Stimulated activated CD4-positive, alpha-beta T cell treated with anti-CD3 and anti-CD28 coated beads, Interleukin-4, amount 100 ng/mL, for 24 hours (primary cell): ENCODE data around the gene XRN1.
"Not testable (repeated sequence)": the region's sequence is repeated elsewhere in the genome, so short reads cannot be mapped to it uniquely, and the experiment has no call there.

Experiments used
- DNase-seq: peaks from one replicate; pipeline ENCODE4 v3.0.0-alpha.2; 2020

XRN1 gene

GRCh38 chr3:142447852-142448823 lies at the start of gene XRN1:
TSS of gene XRN1 (minus strand) at chr3:142448037. CDS start at chr3:142447944, 93 bp downstream.
- DNase-seq, result peak; percentile 95

- DNase-seq, result no peak
Measured at GRCh38 chr3:142495103-142495502, 47.3 kb upstream of the XRN1 start.

GRCh38 chr3:142492184-142492583 lies 44.3 kb upstream of the XRN1 start:
- DNase-seq, result no peak

- no peak for DNase-seq
Measured at GRCh38 chr3:142489572-142490323, 41.9 kb upstream of the XRN1 start.

GRCh38 chr3:142484912-142485435 lies 37.1 kb upstream of the XRN1 start:
- no peak for DNase-seq

GRCh38 chr3:142481196-142481595 lies 33.4 kb upstream of the XRN1 start:
- DNase-seq, result no peak

DNA sequence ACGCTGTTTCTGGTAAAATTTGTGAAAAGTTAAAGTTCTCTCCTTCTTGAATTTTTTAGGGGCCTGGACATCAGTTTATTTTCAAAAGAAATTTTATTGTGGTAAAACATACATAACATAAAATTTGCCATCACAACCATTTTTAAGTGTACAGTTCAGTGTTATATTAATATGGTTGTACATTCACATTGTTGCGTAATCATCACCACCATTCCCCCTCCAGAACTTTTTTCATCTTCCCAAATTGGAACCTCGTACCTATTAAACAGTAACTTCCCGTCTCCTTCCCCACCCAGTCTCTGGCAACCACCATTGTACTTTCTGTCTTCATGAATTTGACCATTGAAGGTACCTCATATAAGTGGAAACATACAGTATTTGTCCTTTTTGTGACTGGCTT lies 23.0 kb upstream of the XRN1 start:
- no peak for DNase-seq

DNA sequence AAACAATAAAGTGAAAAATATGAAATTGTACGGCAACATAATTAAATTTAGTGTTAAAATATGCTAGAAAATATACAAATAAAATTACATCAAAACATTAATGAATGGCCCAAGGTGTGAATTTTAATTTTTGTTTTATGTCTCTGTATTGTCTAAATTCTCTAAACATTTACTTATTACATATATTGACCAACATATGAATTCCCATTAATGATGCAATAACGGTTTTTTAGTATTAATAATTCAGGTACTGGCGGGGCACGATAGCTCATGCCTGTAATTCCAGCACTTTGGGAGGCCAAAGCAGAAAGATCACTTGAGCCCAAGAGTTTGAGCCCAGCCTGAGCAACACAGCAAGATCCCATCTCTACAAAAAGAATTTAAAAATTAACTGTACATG lies 20.6 kb upstream of the XRN1 start:
- no peak for DNase-seq

- DNase-seq, result no peak
Measured at GRCh38 chr3:142467768-142468167, 19.9 kb upstream of the XRN1 start.

- no peak for DNase-seq
Measured at GRCh38 chr3:142460689-142461088, 12.9 kb upstream of the XRN1 start.

- DNase-seq, result no peak
Measured at GRCh38 chr3:142459929-142460328, 12.1 kb upstream of the XRN1 start.

DNA sequence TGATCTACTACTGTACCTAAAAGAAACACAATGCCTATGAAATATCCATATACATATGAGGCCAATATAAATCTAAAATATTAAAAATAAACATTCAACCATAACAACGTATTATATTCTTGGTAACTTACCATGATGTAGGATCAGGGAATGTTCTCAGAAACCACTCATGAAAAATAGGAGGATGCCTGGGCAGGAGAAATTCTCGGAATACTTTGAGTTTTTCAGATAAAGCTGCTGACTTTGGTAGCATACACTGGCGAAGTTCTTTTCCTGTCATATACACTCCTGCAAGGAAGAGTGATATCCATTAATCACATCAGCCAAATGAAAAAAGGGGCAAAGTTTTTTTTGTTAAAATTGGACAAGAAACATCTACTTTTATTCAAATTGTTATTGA lies 11.3 kb upstream of the XRN1 start:
- no peak for DNase-seq

GRCh38 chr3:142450881-142451280 lies 3.0 kb upstream of the XRN1 start:
- DNase-seq, result no peak

DNA sequence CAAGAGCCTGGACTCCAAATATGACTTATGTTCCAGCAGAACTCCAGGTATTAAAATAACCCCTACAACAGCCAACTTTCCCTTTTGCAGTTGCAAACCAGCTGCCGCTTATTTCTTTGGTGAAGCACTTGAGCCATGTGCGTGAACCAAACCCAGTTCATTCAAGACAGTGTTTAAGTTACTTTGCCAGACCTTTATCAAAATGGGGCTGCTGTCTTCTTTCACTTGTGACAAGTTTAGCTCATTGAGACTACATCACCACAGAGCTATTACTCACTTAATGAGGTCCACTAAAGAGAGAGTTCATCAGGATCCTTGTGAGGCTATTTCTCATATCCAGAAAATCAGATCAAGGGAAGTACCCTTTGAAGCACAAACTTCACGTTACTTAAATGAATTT lies 2.4 kb upstream of the XRN1 start:
- DNase-seq, result no peak

GRCh38 chr3:142447301-142447851 lies 461 bp downstream of the XRN1 start:
- peak; percentile 32 for DNase-seq

GRCh38 chr3:142445816-142446254 lies 2.0 kb downstream of the XRN1 start:
- peak; percentile 49 for DNase-seq

DNA sequence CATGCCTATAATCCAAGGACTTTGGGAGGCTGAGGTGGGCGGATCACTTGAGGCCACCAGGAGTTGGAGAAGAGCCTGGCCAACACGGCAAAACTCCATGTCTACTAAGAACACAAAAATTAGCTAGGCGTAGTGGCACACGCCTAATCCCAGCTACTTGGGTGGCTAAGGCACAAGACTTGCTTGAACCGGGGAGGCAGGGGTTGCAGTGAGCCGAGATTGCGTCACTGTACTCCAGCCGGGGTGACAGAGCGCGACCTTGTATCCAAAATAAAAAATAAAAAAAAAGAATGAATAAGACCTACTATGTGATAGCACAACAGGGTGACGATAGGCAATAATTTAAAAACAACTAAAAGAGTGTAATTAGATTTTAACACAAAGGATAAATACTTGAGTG lies 3.5 kb downstream of the XRN1 start:
- DNase-seq, result no peak

DNA sequence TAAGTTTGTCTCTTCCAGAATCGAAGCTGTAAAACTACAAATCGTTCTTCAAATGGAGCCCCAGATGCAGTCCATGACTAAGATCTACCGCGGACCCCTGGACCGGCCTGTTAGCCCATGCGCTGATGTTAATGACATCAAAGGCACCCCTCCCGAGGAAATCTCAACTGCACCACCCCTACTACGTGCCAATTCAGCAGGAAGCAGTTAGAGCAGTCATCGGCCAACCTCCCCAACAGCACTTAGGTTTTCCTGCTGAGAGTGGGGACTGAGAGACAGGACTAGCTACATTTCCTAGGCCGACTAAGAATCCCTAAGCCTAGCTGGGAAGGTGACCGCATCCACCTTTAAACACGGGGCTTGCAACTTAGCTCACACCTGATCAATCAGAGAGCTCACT lies 4.8 kb downstream of the XRN1 start:
- not testable (repeated sequence) for DNase-seq

DNA sequence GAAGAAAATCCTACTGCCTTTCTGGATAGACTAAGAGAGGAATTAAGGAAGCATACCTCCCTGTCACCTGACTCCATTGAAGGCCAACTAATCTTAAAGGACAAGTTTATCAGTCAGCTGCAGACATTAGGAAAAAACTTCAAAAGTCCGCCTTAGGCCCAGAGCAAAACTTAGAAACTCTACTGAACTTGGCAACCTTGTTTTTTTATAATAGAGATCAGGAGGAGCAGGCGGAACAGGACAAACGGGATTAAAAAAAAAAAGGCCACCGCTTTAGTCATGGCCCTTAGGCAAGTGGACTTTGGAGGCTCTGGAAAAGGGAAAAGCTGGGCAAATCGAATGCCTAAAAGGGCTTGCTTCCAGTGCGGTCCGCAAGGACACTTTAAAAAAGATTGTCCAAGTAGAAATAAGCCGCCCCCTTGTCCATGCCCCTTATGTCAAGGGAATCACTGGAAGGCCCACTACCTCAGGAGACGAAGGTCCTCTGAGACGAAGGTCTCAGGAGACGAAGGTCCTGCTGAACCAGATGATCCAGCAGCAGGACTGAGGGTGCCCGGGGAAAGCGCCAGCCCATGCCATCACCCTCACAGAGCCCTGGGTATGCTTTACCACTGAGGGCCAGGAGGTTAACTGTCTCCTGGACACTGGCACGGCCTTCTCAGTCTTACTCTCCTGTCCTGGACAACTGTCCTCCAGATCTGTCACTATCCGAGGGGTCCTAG lies 8.2 kb downstream of the XRN1 start:
- not testable (repeated sequence) for DNase-seq

GRCh38 chr3:142438096-142438495 lies 9.7 kb downstream of the XRN1 start:
- DNase-seq, result not testable (repeated sequence)

DNA sequence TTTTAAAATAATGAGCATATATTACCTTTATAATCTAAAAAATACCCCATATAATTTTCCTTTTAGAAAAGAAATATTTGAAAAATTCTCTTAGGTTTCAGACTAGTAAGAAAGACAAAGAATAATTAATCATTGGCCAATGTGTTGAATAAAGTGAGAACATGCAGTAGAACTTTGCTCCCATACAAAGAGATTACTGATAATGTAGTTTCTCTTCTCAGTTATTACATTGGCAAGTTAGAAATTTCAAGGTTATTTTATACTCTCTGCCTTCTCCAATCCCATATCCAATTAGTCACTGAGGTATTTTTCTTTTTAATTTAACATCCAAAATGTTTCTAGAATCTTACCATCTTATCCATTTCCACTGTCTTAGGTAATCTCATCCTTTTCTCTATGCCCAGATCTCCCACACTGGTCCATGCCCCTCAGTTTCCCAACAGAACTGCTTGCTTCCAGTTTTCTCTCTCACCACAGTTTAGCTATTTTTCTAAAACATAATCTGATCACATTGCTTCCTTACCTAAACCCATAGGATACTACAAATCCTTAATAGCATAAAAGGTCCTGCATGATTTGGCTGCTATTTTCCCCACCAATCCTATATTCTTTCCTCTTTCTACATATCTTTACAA lies 10.8 kb downstream of the XRN1 start:
- no peak for DNase-seq

DNA sequence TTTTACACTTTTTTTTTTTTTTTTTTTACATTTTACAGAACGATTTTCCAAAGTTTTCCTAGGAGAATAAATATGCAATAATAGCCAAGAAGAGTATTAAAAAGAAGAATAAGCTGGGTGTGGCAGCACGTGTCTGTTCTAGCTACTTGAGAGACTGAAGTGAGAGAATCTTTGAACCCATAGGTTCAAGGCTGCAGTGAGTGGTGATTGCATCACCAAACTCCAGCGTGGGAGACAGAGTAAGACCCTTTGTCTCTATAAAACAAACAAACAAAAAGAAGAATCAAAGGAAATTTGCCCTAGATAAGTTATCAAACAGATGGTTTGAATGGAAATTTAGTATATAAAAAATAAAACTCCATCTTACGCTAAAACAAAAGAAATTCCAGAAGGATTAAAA lies 13.3 kb downstream of the XRN1 start:
- DNase-seq, result no peak
